HG02852 (cell line): Measurements from ENCODE around the gene ABCC5.
A peak's percentile ranks its signal among the peaks of the same experiment; 100 is the strongest.
"Not testable (repeated sequence)": the region's sequence is repeated elsewhere in the genome, so short reads cannot be mapped to it uniquely, and the experiment has no call there.

ENCODE experiments used
- ATAC-seq: cut with Tn5 transposase; IDR thresholded peaks from one replicate; pipeline ENCODE4 v1.9.1; 2021; ENCODE audit warnings: mild to moderate bottlenecking, moderate library complexity; ENCODE audit not compliant: unreplicated experiment

The ABCC5 gene

DNA sequence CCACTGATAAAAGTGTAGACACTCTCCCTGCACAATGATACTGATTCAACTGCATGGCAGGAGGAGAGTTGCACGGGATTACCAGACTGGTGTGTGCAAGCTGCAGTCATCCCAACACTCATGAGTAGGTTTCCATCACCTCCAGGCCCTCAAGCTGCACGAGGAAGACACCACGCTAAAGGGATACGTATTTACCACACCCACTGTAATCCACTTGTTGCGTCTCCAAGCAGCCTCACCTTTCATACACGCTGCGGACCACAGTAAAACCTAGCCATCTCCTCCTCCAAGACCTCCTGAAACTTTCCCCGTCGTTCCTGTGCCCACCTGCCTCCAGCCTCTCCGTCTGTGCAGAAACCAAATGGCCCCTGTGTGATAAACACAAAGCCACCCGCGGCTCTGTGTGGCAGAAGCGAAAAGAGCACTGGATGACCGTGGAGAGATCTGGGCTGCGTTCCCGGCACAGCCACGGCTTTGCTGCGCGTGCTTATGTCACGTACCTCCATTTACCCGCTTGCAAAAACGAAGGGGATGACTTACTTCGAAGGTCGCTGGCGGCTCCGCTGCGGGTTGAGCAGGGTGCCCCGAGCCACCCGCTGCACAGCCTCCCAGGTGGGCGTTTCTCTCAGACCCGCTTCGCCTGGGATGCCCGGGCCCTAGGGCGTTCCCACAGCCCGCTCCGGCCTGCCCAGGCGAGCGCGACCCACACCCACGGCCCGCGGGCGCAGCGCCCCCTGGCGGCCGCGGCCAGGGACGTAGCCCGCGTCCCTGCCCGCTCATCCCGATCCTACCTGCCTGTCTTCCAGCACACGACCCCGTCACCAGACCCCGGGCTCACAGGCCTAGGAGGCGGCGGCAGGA is 643 bp downstream of the ABCC5 start:
- ATAC-seq = peak; percentile 71

DNA sequence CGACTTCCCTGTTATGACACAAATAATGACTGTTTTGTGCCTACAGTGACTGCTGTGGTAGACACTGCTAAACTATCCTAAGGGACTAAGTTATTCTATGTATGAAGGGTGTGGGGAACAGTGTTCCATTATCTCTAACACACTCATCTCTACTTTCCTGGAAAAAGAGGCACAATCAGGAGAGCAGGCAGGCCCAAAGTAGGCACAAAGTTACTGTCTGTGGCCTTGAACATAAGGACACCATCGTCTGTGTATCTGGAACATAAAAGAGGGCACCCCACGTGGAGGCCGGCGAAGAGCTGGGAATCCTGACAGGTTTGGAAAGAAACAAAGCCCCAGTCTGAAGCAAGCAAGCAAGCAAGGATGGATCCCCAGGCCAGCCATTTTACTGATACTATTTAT is 1.5 kb downstream of the ABCC5 start:
- no peak for ATAC-seq

DNA sequence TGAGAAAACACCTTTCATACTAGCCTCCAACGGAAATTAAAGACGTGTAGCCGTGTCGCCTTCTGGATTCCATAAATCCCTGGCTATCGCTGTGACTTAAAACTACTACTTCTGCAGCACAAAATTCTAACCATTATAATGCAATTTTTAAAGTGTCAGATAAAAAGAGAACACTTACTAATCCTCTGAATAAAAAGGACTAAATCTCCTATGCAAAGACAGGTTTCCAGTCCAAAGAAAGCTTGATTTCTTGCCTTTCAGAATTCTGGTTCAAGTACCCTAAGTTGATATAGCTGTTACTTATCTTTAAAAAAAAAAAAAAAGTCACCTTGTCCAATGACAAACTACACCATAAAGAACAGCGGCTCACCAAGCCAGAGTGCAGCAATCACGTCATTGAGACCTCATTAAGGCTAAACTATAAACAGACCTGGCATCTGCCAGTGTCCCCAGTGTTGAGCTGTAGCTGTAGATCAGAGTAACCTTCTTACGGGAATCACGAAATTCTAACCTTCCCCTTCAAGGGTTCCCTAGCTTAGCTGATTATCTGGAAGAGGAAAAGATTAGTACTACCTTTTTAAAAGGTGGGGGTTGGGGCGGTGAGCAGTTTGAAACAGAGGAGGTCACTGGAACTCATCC is 2.2 kb downstream of the ABCC5 start:
- no peak for ATAC-seq

DNA sequence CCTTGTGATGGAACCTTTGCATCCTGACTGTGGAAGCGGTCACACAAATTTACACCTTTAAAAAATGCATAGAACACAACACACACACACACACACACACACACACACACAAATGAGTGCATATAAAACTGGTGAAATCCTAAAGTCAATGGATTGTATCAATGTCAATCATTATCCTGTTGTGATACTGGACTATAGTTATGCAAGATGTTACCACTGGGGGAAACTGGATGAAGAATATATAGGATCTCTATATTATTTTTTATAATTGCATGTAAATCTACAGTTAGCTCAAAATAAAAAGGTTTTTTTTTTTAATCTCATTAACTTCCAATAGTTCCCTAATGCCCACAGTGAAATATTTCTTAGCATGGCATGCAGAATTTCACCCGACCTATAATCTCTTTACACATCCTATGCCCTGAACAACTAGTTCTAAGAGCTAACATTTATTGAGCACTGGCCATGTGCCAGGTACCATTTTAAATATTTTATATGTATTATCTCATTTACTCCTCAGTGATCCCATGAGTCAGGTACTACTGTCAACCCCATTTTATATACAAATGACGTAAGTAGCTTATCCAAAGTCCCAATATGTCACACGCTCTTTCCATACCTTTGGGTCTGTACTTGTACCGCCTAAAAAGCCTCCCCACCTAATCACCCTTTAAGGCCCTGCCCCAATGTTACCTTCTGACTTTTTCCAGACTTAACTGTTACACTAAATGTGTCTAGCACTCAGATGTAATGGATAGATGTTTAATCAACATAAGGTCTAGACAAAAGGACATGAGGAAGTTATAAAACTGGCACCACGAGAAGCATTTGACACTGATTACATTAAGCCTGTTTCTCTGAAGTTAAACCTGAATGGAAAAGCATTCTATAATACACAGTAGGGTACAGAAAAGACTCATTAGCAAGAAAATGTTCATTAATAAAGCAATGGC is 5.5 kb downstream of the ABCC5 start:
- no peak for ATAC-seq

DNA sequence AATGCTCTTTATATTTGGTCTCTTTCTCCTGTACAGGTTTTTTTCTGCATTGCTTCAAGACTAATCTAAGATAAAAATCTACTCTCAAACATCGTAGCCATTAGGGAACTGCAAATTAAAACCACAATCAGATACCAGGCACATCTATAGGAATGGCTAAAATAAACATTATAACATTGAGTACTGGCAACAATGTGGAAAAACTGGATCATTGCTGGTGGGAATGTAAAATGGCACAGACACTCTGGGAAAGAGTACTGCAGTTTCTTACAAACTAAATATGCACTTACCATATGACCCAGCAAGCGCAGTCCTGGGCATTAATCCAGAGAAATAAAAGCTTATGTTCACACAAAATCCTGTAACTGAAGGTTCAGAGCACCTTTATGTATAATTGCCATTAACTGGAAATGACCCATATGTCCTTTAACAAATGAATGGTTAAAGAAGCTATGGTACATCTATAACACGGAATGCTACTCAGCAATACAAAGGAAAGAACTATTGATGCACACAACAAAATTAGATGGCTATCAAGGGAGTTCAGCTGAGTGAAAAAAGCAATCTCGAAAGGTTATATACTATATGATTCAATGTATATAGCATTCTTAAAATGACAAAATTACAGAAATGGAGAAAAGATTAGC is 6.3 kb downstream of the ABCC5 start:
- no peak for ATAC-seq

DNA sequence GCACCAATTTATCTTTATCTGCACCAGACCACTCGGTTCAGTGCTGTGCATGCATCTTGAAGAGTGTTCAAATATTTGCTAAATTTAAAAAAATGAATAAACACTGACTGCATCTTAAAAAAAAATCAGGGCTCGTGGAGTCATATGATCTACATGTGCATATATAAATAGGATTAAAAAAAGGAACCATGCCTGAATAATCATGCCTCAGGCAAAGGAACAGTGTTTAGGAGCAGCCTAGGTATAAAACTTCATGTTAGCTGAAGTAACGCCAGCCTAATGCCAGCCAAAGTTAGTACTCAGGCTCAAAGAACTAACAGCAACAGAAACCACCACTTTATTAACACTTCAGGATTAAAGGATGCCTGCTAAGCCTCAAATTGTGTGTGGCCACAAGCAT is 9.5 kb downstream of the ABCC5 start:
- no peak for ATAC-seq

DNA sequence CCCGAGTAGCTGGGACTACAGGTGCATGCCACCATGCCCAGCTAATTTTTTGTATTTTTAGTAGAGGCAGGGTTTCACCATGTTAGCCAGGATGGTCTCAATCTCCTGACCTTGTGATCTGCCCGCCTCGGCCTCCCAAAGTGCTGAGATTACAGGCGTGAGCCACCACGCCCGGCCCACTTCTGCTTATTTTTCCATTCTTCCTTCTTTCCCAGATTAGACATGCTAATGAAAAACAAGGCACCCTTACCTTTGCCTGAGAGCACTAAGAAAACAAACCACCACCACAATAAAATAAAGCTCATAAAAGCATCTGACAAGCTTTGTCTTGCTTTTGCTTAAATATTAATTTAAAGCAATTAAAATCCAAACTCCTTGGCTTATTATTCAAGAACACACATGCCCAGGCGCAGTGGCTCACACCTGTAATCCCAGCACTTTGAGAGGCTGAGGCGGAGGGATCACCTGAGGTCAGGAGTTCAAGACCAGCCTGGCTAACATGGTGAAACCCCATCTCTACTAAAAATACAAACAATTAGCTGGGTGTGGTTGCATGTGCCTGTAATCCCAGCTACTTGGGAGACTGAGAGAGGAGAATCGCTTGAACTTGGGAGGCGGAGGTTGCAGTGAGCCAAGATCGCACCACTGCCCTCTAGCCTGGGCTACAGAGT is 10.4 kb downstream of the ABCC5 start:
- ATAC-seq = not testable (repeated sequence)

DNA sequence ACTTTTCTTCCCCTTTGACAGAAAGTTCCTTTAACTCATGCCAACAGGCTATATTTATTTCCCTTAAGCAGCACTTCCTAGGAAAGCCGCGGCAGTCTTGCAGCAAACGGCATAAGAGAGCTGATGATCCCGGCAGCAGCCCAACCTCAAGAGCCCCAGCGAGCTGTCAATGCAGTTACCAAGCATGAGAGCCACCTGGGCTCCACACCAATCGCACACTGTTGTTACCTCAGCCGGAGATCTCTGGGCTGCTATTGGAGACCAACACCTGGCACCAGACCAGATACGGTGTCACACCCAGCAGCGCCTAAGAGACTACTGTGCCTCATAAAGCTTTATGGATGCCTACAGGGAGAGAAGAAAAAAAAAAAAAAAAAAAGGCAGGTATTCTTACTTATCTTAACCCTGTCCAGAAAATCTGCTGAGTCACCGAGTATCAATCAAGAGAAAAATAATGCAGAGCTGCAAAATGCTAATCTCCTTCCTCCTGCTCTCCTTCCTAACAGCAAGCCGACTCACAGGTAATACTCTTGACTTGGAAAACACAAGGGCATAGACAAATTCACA is 11.7 kb downstream of the ABCC5 start:
- ATAC-seq = peak; percentile 75

DNA sequence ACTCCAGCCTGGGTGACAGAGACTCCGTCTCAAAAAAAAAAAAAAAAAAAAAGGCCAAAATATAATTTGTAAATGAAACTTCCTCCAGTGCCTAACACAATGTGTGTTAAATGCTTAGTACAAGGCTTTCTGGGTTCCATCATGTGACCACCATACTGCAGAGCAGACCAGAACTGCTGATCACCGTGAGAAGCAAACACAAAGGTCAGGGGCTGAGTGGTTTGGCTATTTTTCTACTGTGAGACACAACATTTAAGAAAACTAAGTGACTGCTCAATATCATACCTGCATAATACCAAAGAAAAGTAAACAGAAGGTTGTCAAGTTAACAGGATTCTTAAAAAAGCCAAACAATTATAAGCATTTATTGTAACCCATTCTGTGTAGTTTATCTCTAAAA is 13.2 kb downstream of the ABCC5 start:
- ATAC-seq = no peak

DNA sequence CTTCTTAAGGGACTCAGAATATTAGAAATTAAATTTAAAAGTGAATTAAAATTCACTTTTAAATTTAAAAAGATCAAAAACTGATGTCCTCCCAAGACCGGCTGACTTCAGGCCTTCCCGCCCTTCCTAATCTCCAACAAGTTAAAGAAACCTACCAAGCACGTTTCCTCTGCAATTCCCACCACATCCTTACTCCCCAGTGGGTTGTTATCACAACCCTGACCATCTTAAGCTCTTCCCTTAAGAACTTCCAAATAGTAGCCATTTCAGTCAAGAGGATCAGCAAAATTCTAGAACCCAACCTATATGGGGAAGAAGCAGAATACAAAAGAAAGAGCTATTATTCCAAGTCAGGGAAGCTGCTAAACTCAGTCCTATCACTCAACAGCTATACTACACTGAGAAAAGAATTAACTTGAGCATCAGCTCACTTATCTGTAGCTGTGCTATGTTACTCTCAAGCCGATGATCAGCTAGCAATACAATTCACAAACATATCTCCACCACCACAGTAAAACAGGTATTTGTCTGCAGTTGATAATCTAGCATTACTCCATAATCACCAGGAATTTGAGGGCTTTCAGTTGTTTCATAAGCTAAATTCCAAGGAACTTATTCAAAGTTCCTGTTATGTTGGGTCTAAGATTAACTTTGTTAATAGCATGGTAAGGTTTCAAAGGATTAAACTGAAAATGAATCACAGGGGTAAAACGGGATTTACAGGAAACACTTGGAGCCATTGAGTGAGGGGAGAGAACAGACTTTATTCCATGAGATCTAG is 14.3 kb downstream of the ABCC5 start:
- ATAC-seq = no peak

DNA sequence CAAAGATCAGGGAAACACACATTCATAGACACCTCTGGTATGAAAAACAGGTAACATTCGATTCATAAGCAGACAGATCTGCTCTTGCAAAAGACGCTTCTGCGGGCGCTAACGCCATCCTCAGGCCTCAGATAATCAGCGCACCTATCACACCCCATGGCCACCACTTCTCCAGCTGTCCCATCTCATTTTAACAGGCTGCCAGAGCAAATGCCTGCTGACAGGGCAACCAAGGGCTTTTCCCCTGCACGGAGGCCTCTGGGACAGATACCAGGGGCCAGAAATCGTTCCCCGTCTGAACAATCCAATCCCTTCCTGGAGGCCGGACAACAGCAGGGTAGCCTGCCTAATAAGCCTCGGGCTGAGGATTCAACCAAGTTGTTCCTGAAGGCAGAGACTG is 15.2 kb downstream of the ABCC5 start:
- no peak for ATAC-seq

DNA sequence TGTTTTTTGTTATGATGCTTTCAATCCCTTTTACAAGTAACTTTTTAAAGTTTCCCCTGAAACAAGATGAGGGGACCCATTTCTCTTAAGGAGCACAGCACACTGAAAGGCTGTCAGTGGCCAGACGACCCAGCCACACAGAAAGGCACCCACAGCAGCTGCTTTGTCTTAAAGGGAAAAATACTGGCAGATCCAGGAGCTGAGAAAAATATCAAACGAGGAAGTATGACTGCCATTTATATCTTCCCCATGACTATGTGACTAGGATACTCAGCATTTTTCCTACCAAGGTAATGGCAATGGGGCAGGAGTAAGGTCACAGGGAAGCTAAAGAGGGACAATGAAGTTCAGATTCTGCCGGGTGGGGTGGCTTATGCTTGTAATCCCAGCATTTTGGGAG is 15.9 kb downstream of the ABCC5 start:
- no peak for ATAC-seq

DNA sequence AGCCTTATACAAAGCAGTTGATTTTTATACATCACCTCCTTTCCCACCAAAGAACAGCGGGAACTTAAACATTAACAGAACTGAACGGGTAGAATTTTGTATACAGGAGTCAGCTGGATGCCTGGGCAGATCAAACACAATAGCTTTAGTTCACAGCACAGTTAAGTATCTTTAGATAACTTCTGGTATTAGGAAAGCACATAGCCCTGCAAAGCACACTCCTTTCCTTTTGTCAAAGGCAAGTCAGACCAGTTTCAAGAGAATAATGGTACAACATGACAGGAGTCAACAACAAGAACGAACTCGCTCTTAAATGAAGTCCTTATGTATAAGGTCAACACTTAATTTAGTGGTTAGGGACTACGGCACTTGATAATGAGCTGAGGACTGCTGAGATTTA is 26.3 kb downstream of the ABCC5 start:
- no peak for ATAC-seq

DNA sequence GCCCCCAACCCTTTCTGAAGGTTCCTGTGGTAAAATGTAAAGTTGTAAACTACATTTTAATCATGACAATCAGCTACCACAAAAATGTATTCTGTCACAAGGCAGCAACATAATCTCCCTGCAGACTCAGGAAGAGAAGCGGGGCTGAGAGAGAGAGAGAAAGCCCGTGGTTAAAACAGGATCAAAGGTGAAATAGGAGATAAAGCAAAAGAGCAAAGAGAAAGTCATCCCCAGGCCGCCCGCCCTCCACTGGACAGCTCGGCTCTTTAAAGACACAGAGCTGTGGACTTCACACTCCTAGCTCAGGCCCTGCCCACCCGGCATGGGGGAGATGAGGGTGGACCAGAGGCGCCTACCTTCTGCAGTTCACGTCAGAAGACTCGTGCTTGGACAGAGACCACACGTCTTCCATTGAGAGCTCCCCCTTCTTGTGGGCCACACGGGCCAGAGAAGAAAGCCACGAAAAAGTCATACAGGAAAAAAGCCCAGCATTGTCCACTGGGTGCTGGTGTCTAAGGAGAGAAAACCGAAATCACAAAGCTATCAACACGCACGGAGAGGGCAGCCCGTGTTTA is 29.4 kb downstream of the ABCC5 start:
- no peak for ATAC-seq

DNA sequence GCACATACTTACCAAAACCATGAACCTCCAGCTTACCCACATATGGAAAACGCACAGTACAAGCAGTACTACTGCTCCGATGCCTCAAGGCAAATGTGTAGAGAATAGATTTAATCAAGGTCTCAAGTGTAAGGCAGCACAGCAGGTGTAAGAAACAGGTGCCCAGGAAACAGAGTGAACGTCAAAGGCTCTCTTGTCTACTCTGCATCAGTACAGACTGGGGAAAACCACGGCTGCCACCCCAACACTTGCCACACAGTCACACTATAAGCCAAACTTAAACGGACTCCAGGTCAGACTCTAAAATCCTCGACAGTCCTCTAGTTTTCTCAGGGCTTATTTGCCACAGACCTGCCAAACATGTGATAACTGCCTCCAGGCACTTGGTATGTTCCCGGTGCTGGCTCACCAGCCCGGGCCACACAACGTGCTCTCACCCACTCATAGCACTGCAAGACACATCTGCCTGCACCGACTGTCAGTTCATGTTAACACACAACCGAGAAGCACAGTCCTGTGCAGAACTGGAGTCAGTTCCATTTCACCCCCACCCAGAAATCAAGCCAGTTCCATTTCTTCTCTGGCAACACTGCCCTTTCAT is 30.6 kb downstream of the ABCC5 start:
- ATAC-seq = no peak

DNA sequence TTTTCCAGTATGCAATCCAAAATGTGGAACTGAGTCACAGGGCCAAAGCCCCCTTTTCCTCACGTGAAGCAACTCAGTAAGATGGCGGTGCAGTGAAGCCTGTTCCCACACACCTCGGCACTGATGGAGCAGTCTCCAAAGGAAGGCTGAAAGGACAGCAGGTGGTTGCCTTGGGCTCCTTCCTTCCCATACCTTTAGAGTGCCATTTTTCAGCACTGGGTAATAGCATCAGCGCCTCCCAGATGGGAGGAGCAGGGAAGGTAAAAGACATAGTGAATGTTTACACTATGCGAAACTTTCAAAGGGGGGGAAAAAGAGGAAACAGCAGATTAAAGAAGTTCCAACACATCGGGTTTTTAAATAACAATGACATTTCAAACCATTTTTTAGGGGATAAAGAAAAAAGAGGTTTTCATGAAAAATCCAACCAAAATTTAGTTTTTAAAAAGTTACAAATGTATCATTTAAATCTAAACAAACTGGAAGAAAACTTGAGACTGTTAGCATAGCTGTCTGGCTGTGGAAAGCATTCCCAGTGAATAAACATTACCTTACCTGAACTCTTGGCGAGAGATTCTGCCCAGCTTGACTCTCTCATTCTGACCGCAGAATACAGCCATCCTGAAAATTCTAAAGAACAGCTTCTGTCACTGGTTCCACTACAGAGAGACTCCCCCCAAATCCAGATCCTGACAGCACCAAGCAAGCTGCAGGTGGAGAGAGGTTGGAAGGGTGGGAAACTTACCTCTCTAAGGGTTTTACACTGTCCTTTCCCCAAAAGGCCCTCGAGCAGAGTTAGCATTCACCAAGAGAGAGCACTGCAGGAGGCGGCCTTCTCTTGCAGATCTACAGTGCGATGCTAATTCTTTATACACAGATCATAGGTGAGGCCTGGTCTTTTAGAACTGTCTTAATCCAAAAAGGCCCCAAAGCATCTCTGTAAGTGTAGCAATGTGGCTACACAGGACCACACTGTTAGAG is 32.6 kb downstream of the ABCC5 start:
- no peak for ATAC-seq

DNA sequence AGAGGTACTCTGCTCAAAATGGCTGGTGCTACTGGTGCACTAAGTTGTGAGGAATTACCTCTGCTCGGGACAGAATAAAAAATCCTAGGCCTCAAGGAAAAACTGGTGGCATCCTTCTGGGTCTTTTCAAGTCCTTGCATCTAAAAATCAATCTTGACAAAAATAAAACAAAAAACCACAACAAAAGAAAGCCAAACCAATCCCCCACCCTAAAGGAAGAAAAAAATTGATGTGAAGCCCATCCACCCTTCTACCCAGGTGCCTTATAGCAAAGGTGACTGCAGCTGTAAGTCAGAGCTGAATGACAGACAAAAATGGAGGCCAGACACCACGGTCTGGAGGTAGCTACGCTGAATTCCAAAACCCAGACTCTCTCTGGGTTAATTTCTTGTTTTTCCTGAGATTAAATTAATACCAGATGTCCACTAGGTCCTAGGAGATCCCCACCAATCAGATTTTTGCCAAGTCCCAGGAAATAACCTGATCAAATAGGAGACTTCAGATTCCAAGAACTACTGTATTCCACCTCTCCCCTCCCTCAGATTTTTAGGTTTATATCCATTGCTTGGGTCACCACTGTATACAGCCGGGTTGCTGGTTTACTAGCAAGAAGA is 33.5 kb downstream of the ABCC5 start:
- ATAC-seq = no peak
